ENCODE results near the gene FXYD7.

FXYD7 gene

GRCh38 chr19:35140962-35141836 is 1.9 kb upstream of the FXYD7 start (continued):
- TF ChIP-seq KLF7 (tag by site-specific recombination; IDR thresholded peaks at IDR 0.05; ENCODE audit: borderline replicate concordance) (peak; percentile 81; the same call in 1 of the 2 replicates), KLF1 (tag by site-specific recombination; IDR thresholded peaks at IDR 0.05) (peak; percentile 65), ZSCAN23 (tag by site-specific recombination; IDR thresholded peaks at IDR 0.05) (no peak), CTCF (tag by site-specific recombination; IDR thresholded peaks at IDR 0.05) (peak; percentile 90), ZNF335 (tag by site-specific recombination; conservative IDR thresholded peaks at IDR 0.05) (peak; percentile 65), GLI2 (tag by site-specific recombination; IDR thresholded peaks at IDR 0.05; ENCODE audit: borderline replicate concordance, low read depth) (no peak), ZNF24 (tag by site-specific recombination; IDR thresholded peaks at IDR 0.05) (peak; percentile 78; the same call in 1 of the 2 replicates), ZNF37A (tag by site-specific recombination; IDR thresholded peaks at IDR 0.05) (no peak), ZNF623 (tag by site-specific recombination; IDR thresholded peaks at IDR 0.05) (no peak), ZNF133 (tag by site-specific recombination; IDR thresholded peaks at IDR 0.05) (peak; percentile 42; the same call in 1 of the 2 replicates), ZNF138 (tag by site-specific recombination; IDR thresholded peaks at IDR 0.05; ENCODE audit: borderline replicate concordance) (no peak), ZNF211 (tag by site-specific recombination; IDR thresholded peaks at IDR 0.05; ENCODE audit: low read depth) (no peak; the same call in 1 of the 2 replicates), PRDM2 (tag by site-specific recombination; IDR thresholded peaks at IDR 0.05; ENCODE audit: borderline replicate concordance) (no peak), ZNF530 (tag by site-specific recombination; IDR thresholded peaks at IDR 0.05; ENCODE audit: low read depth) (peak; percentile 45; the same call in 1 of the 2 replicates), ZNF707 (tag by site-specific recombination; IDR thresholded peaks at IDR 0.05) (no peak), YY2 (tag by site-specific recombination; IDR thresholded peaks at IDR 0.05) (peak; percentile 75; the same call in 1 of the 2 replicates), ZBTB7A (tag by site-specific recombination; IDR thresholded peaks at IDR 0.05; ENCODE audit: low read depth) (no peak; the same call in 1 of the 2 replicates), ZNF670 (tag by site-specific recombination; IDR thresholded peaks at IDR 0.05; ENCODE audit: low read depth) (no peak), ZSCAN16 (tag by site-specific recombination; IDR thresholded peaks at IDR 0.05) (peak; percentile 81; the same call in 1 of the 2 replicates), ZFP37 (tag by site-specific recombination; IDR thresholded peaks at IDR 0.05) (peak; percentile 56; the same call in 1 of the 2 replicates), ZBTB17 (tag by site-specific recombination; IDR thresholded peaks at IDR 0.05) (peak; percentile 98)
- TF ChIP-seq, protein P1, sequence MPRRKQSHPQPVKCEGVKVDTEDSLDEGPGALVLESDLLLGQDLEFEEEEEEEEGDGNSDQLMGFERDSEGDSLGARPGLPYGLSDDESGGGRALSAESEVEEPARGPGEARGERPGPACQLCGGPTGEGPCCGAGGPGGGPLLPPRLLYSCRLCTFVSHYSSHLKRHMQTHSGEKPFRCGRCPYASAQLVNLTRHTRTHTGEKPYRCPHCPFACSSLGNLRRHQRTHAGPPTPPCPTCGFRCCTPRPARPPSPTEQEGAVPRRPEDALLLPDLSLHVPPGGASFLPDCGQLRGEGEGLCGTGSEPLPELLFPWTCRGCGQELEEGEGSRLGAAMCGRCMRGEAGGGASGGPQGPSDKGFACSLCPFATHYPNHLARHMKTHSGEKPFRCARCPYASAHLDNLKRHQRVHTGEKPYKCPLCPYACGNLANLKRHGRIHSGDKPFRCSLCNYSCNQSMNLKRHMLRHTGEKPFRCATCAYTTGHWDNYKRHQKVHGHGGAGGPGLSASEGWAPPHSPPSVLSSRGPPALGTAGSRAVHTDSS (tag by site-specific recombination; IDR thresholded peaks at IDR 0.05), result peak; percentile 90
- TF ChIP-seq, protein P2, sequence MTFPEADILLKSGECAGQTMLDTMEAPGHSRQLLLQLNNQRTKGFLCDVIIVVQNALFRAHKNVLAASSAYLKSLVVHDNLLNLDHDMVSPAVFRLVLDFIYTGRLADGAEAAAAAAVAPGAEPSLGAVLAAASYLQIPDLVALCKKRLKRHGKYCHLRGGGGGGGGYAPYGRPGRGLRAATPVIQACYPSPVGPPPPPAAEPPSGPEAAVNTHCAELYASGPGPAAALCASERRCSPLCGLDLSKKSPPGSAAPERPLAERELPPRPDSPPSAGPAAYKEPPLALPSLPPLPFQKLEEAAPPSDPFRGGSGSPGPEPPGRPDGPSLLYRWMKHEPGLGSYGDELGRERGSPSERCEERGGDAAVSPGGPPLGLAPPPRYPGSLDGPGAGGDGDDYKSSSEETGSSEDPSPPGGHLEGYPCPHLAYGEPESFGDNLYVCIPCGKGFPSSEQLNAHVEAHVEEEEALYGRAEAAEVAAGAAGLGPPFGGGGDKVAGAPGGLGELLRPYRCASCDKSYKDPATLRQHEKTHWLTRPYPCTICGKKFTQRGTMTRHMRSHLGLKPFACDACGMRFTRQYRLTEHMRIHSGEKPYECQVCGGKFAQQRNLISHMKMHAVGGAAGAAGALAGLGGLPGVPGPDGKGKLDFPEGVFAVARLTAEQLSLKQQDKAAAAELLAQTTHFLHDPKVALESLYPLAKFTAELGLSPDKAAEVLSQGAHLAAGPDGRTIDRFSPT (tag by site-specific recombination; IDR thresholded peaks at IDR 0.05), result peak; percentile 68
- TF ChIP-seq, protein P3, sequence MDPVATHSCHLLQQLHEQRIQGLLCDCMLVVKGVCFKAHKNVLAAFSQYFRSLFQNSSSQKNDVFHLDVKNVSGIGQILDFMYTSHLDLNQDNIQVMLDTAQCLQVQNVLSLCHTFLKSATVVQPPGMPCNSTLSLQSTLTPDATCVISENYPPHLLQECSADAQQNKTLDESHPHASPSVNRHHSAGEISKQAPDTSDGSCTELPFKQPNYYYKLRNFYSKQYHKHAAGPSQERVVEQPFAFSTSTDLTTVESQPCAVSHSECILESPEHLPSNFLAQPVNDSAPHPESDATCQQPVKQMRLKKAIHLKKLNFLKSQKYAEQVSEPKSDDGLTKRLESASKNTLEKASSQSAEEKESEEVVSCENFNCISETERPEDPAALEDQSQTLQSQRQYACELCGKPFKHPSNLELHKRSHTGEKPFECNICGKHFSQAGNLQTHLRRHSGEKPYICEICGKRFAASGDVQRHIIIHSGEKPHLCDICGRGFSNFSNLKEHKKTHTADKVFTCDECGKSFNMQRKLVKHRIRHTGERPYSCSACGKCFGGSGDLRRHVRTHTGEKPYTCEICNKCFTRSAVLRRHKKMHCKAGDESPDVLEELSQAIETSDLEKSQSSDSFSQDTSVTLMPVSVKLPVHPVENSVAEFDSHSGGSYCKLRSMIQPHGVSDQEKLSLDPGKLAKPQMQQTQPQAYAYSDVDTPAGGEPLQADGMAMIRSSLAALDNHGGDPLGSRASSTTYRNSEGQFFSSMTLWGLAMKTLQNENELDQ (tag by site-specific recombination; IDR thresholded peaks at IDR 0.05; ENCODE audit: low read depth), result no peak
